Gastroesophageal sphincter (tissue), 3 donors: Measurements from ENCODE around the gene TMEM185B.
A peak's percentile ranks its signal among the peaks of the same experiment; 100 is the strongest.

ENCODE experiments used
- EP300 ChIP-seq: sonication (generic); formaldehyde crosslinking; IDR thresholded peaks from one replicate; pipeline ENCODE4 v1.6.1; 2017; ENCODE audit warnings: antibody characterized with exemption, mild to moderate bottlenecking
- POLR2A ChIP-seq, 2 donors: fragments of 450-650 bp; IDR thresholded peaks; one replicate each; pipeline ENCODE4 v1.6.1; 2017; ENCODE audit warnings: antibody characterized with exemption in 2 of 2, mild to moderate bottlenecking in 2 of 2, moderate library complexity in 1 of 2
- POLR2AphosphoS5 ChIP-seq: sonication (generic); formaldehyde crosslinking; IDR thresholded peaks from one replicate; pipeline ENCODE4 v1.6.1; 2017; ENCODE audit warnings: antibody characterized with exemption
- TF ChIP-seq, protein P1 (sequence below), 4 experiments: fragments of 200-600 bp in 2 of 4; fragments of 450-650 bp in 2 of 4; sonication (generic) in 1 of 4; IDR thresholded peaks; one replicate each; pipeline ENCODE4 v1.5.1; 2017 to 2019; ENCODE audit warnings: antibody characterized with exemption in 4 of 4, mild to moderate bottlenecking in 2 of 4, moderate library complexity in 2 of 4

DNA sequence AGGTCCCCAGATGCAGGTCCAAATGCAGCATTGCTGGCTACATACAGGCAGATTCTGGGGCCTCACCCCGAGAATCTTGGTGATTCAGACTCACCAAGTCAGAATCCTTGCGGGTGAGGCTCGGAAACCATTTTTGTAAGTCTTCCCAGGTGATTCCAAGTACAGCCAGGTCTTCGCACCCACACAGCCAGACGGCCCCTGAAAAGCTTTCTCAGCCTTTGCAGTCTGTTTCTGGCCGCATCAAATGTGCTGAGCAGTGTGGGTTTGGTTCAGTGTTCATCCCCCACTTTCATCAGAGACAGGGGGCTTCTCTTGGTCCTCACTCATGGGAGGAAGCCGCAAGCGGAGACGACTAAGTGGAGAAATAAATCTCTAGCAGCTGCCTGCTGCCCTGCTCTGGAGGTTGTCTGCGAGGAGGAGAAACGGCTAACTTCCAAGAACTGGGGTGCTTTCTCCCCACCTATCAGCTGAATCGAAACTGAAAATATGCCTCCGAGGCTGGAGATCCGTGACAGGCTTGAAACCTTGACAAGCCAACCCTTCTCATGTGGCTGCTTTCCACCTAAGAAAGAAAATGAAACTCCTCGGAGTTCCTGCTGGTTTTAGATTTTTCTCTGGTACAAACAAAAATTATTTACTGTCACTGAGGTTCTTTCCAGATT, 8.9 kb upstream of the TMEM185B start:
- TF ChIP-seq, protein P1, sequence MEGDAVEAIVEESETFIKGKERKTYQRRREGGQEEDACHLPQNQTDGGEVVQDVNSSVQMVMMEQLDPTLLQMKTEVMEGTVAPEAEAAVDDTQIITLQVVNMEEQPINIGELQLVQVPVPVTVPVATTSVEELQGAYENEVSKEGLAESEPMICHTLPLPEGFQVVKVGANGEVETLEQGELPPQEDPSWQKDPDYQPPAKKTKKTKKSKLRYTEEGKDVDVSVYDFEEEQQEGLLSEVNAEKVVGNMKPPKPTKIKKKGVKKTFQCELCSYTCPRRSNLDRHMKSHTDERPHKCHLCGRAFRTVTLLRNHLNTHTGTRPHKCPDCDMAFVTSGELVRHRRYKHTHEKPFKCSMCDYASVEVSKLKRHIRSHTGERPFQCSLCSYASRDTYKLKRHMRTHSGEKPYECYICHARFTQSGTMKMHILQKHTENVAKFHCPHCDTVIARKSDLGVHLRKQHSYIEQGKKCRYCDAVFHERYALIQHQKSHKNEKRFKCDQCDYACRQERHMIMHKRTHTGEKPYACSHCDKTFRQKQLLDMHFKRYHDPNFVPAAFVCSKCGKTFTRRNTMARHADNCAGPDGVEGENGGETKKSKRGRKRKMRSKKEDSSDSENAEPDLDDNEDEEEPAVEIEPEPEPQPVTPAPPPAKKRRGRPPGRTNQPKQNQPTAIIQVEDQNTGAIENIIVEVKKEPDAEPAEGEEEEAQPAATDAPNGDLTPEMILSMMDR (IDR thresholded peaks at IDR 0.05) = no peak
- TF ChIP-seq POLR2A (IDR thresholded peaks at IDR 0.05) (no peak), POLR2AphosphoS5 (peak; percentile 23), EP300 (no peak)
